Mesothelial cell of epicardium (in vitro differentiated cells): Measurements from ENCODE around the gene RASGRF2. TPM values are rescaled to one million over a fixed set of nuclear protein-coding genes. Genes with fewer than 3 reads are reported as not detected.
"Not testable (repeated sequence)": the region's sequence is repeated elsewhere in the genome, so short reads cannot be mapped to it uniquely, and the experiment has no call there.

Source experiments
- DNase-seq, 2 experiments: peaks; one replicate each; pipeline ENCODE4 v3.0.0; 2021; ENCODE audit warnings: low spot score in 2 of 2; ENCODE audit not compliant: unreplicated experiment in 2 of 2
- H3K27ac Mint-ChIP-seq: 2 replicates; pipeline ENCODE4 v1.8.0; 2021; ENCODE audit warnings: mixed read lengths
- H3K27me3 Mint-ChIP-seq: 2 replicates; pipeline ENCODE4 v1.8.0; 2021; ENCODE audit warnings: low read depth, mixed read lengths
- H3K36me3 Mint-ChIP-seq: 2 replicates; pipeline ENCODE4 v1.8.0; 2021; ENCODE audit warnings: mixed read lengths
- H3K4me1 Mint-ChIP-seq: 2 replicates; pipeline ENCODE4 v1.8.0; 2021; ENCODE audit warnings: mixed read lengths
- H3K4me3 Mint-ChIP-seq: 2 replicates; pipeline ENCODE4 v1.8.0; 2021; ENCODE audit warnings: mild to moderate bottlenecking, moderate library complexity, mixed read lengths
- H3K9me3 Mint-ChIP-seq: 2 replicates; pipeline ENCODE4 v1.8.0; 2021; ENCODE audit warnings: mixed read lengths
- CTCF ChIP-seq: fragments of 200-600 bp; sonication (generic); IDR thresholded peaks from one replicate; pipeline ENCODE4 v1.5.0; 2021; ENCODE audit warnings: antibody characterized with exemption; ENCODE audit not compliant: unreplicated experiment
- total RNA-seq: library from RNA; stranded (reverse); gene quantifications from 3 replicates; pipeline ENCODE4 v1.2.1, GENCODE V29; 2021

RASGRF2 gene
- total RNA-seq, 1 donor from 2014 or later, result 5.7 TPM

- Mint-ChIP-seq H3K9me3 (peaks cover 8% of the 10 kb centered on the region), H3K36me3 (peaks cover 2% of the 10 kb centered on the region), H3K4me3 (no peak overlapping the region), H3K27ac (peak overlapping the region; percentile 47), H3K27me3 (no peaks in the 10 kb centered on the region), H3K4me1 (peaks cover 46% of the 10 kb centered on the region)
- TF ChIP-seq CTCF, result no peak
- no peak for DNase-seq
Observed at GRCh38 chr5:81016116-81016515, 56.0 kb downstream of the RASGRF2 start.

GRCh38 chr5:81017320-81017719 is 57.2 kb downstream of the RASGRF2 start:
- no peak for TF ChIP-seq CTCF
- H3K27me3 Mint-ChIP-seq, result no peaks in the 10 kb centered on the region
- no peak overlapping the region for H3K4me3 Mint-ChIP-seq
- H3K9me3 Mint-ChIP-seq, result peaks cover 8% of the 10 kb centered on the region
- H3K4me1 Mint-ChIP-seq, result peaks cover 52% of the 10 kb centered on the region
- DNase-seq, result no peak
- peaks cover 2% of the 10 kb centered on the region for H3K36me3 Mint-ChIP-seq
- no peak overlapping the region for H3K27ac Mint-ChIP-seq

GRCh38 chr5:81018608-81019007 is 58.4 kb downstream of the RASGRF2 start:
- H3K27ac Mint-ChIP-seq, result peak overlapping the region; percentile 84
- DNase-seq, H3K4me3 Mint-ChIP-seq, H3K9me3 Mint-ChIP-seq, H3K27me3 Mint-ChIP-seq, H3K36me3 Mint-ChIP-seq: not testable (repeated sequence)
- peaks cover 62% of the 10 kb centered on the region for H3K4me1 Mint-ChIP-seq

- H3K27me3 Mint-ChIP-seq, result no peaks in the 10 kb centered on the region
- no peaks in the 10 kb centered on the region for H3K36me3 Mint-ChIP-seq
Observed at GRCh38 chr5:81019748-81020147, 59.6 kb downstream of the RASGRF2 start.

GRCh38 chr5:81020478-81021167 is 60.5 kb downstream of the RASGRF2 start:
- H3K27ac Mint-ChIP-seq, result peak overlapping the region; percentile 51
- H3K36me3 Mint-ChIP-seq, result no peaks in the 10 kb centered on the region
- H3K4me1 Mint-ChIP-seq, result peaks cover 75% of the 10 kb centered on the region
- no peaks in the 10 kb centered on the region for H3K27me3 Mint-ChIP-seq
- no peaks in the 10 kb centered on the region for H3K9me3 Mint-ChIP-seq
- no peak overlapping the region for H3K4me3 Mint-ChIP-seq
- no peak for DNase-seq
- no peak for TF ChIP-seq CTCF

More at GRCh38 chr5:81019748-81020147, 59.6 kb downstream of the RASGRF2 start:
- no peak for DNase-seq
- Mint-ChIP-seq H3K4me1 (peaks cover 70% of the 10 kb centered on the region), H3K9me3 (no peaks in the 10 kb centered on the region), H3K4me3 (no peak overlapping the region), H3K27ac (peak overlapping the region; percentile 24)
- no peak for TF ChIP-seq CTCF

GRCh38 chr5:81021486-81021885 is 61.3 kb downstream of the RASGRF2 start:
- Mint-ChIP-seq H3K27me3 (no peaks in the 10 kb centered on the region), H3K4me1 (peaks cover 73% of the 10 kb centered on the region), H3K4me3 (no peak overlapping the region), H3K9me3 (no peaks in the 10 kb centered on the region), H3K36me3 (no peaks in the 10 kb centered on the region), H3K27ac (peak overlapping the region; percentile 26)
- TF ChIP-seq CTCF, result no peak
- DNase-seq, result no peak
